Measurements from ENCODE around the gene HASPIN. TPM values are rescaled to one million over a fixed set of nuclear protein-coding genes. Genes with fewer than 3 reads are reported as not detected.

The HASPIN gene
- total and polyA plus RNA-seq, 2 experiments from 2014 or later: 6.1 to 35.1 TPM

DNA sequence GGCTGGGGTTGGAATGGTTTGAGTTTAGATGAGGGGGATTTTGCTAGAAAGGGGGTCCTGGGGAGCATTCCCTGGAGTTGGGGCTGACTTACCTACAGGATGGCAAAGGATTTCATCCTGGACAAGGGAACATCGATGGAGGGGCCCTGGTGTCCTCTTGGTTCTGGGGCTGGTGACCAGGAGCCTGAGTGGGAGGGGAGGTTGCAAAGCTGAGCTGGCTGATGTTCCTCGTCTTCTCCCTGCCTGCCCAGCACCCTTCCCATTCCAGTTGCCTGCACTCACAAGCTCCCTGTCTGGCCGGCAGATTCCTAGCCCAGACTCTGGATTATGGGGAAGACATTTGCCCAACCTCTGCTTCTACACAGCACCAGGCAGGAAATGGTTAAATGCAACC lies 40.1 kb downstream of the HASPIN start:
- Histone ChIP-seq H3K9me2 (ENCODE audit: insufficient read depth) (no peaks in the 10 kb centered on the region), H2AFZ (no peak overlapping the region), H3K27me3 (ENCODE audit: insufficient read depth) (no peaks in the 10 kb centered on the region), H3K36me3 (ENCODE audit: insufficient read depth) (no peaks in the 10 kb centered on the region), H3K27ac (ENCODE audit: low read depth) (no peak overlapping the region), H3K4me1 (ENCODE audit: insufficient read depth) (no peaks in the 10 kb centered on the region), H3K79me2 (replicated peaks; ENCODE audit: insufficient read depth) (no peaks in the 10 kb centered on the region), H3K4me3 (no peak overlapping the region), H3F3A (replicated peaks; ENCODE audit: low read depth) (no peaks in the 10 kb centered on the region), H4K20me1 (replicated peaks; ENCODE audit: insufficient read depth) (no peaks in the 10 kb centered on the region), H3K4me2 (no peak overlapping the region)
- Mint-ChIP-seq H3K36me3 (ENCODE audit: low read depth) (peaks cover 14% of the 10 kb centered on the region), H3K9me3 (peaks cover 26% of the 10 kb centered on the region), H3K27ac (no peak overlapping the region), H3K27me3 (ENCODE audit: insufficient read depth, low read depth, poor library complexity) (peaks cover 5% of the 10 kb centered on the region), H3K4me1 (peaks cover 7% of the 10 kb centered on the region; the same call in 2 of the 3 replicates), H3K4me3 (no peak overlapping the region)
- ATAC-seq: no peak
- no peak for DNase-seq (ENCODE audit: low spot score)
- no peak for TF ChIP-seq ZNF114 (CRISPR knock-in tag; IDR thresholded peaks at IDR 0.05)
- no peak for TF ChIP-seq CREB1 (CRISPR knock-in tag; IDR thresholded peaks at IDR 0.05; ENCODE audit: low read depth)
- TF ChIP-seq, protein P1, sequence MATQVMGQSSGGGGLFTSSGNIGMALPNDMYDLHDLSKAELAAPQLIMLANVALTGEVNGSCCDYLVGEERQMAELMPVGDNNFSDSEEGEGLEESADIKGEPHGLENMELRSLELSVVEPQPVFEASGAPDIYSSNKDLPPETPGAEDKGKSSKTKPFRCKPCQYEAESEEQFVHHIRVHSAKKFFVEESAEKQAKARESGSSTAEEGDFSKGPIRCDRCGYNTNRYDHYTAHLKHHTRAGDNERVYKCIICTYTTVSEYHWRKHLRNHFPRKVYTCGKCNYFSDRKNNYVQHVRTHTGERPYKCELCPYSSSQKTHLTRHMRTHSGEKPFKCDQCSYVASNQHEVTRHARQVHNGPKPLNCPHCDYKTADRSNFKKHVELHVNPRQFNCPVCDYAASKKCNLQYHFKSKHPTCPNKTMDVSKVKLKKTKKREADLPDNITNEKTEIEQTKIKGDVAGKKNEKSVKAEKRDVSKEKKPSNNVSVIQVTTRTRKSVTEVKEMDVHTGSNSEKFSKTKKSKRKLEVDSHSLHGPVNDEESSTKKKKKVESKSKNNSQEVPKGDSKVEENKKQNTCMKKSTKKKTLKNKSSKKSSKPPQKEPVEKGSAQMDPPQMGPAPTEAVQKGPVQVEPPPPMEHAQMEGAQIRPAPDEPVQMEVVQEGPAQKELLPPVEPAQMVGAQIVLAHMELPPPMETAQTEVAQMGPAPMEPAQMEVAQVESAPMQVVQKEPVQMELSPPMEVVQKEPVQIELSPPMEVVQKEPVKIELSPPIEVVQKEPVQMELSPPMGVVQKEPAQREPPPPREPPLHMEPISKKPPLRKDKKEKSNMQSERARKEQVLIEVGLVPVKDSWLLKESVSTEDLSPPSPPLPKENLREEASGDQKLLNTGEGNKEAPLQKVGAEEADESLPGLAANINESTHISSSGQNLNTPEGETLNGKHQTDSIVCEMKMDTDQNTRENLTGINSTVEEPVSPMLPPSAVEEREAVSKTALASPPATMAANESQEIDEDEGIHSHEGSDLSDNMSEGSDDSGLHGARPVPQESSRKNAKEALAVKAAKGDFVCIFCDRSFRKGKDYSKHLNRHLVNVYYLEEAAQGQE (IDR thresholded peaks at IDR 0.05; ENCODE audit: unreplicated experiment): no peak
- TF ChIP-seq, protein P2, sequence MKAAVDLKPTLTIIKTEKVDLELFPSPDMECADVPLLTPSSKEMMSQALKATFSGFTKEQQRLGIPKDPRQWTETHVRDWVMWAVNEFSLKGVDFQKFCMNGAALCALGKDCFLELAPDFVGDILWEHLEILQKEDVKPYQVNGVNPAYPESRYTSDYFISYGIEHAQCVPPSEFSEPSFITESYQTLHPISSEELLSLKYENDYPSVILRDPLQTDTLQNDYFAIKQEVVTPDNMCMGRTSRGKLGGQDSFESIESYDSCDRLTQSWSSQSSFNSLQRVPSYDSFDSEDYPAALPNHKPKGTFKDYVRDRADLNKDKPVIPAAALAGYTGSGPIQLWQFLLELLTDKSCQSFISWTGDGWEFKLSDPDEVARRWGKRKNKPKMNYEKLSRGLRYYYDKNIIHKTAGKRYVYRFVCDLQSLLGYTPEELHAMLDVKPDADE (IDR thresholded peaks at IDR 0.05): no peak
- TF ChIP-seq STAT1 (IDR thresholded peaks at IDR 0.05; ENCODE audit: unreplicated experiment): no peak
- TF ChIP-seq, protein P3, sequence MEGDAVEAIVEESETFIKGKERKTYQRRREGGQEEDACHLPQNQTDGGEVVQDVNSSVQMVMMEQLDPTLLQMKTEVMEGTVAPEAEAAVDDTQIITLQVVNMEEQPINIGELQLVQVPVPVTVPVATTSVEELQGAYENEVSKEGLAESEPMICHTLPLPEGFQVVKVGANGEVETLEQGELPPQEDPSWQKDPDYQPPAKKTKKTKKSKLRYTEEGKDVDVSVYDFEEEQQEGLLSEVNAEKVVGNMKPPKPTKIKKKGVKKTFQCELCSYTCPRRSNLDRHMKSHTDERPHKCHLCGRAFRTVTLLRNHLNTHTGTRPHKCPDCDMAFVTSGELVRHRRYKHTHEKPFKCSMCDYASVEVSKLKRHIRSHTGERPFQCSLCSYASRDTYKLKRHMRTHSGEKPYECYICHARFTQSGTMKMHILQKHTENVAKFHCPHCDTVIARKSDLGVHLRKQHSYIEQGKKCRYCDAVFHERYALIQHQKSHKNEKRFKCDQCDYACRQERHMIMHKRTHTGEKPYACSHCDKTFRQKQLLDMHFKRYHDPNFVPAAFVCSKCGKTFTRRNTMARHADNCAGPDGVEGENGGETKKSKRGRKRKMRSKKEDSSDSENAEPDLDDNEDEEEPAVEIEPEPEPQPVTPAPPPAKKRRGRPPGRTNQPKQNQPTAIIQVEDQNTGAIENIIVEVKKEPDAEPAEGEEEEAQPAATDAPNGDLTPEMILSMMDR (conservative IDR thresholded peaks at IDR 0.05; ENCODE audit: low read depth in 2 of 2): no peak
- TF ChIP-seq, protein P4, sequence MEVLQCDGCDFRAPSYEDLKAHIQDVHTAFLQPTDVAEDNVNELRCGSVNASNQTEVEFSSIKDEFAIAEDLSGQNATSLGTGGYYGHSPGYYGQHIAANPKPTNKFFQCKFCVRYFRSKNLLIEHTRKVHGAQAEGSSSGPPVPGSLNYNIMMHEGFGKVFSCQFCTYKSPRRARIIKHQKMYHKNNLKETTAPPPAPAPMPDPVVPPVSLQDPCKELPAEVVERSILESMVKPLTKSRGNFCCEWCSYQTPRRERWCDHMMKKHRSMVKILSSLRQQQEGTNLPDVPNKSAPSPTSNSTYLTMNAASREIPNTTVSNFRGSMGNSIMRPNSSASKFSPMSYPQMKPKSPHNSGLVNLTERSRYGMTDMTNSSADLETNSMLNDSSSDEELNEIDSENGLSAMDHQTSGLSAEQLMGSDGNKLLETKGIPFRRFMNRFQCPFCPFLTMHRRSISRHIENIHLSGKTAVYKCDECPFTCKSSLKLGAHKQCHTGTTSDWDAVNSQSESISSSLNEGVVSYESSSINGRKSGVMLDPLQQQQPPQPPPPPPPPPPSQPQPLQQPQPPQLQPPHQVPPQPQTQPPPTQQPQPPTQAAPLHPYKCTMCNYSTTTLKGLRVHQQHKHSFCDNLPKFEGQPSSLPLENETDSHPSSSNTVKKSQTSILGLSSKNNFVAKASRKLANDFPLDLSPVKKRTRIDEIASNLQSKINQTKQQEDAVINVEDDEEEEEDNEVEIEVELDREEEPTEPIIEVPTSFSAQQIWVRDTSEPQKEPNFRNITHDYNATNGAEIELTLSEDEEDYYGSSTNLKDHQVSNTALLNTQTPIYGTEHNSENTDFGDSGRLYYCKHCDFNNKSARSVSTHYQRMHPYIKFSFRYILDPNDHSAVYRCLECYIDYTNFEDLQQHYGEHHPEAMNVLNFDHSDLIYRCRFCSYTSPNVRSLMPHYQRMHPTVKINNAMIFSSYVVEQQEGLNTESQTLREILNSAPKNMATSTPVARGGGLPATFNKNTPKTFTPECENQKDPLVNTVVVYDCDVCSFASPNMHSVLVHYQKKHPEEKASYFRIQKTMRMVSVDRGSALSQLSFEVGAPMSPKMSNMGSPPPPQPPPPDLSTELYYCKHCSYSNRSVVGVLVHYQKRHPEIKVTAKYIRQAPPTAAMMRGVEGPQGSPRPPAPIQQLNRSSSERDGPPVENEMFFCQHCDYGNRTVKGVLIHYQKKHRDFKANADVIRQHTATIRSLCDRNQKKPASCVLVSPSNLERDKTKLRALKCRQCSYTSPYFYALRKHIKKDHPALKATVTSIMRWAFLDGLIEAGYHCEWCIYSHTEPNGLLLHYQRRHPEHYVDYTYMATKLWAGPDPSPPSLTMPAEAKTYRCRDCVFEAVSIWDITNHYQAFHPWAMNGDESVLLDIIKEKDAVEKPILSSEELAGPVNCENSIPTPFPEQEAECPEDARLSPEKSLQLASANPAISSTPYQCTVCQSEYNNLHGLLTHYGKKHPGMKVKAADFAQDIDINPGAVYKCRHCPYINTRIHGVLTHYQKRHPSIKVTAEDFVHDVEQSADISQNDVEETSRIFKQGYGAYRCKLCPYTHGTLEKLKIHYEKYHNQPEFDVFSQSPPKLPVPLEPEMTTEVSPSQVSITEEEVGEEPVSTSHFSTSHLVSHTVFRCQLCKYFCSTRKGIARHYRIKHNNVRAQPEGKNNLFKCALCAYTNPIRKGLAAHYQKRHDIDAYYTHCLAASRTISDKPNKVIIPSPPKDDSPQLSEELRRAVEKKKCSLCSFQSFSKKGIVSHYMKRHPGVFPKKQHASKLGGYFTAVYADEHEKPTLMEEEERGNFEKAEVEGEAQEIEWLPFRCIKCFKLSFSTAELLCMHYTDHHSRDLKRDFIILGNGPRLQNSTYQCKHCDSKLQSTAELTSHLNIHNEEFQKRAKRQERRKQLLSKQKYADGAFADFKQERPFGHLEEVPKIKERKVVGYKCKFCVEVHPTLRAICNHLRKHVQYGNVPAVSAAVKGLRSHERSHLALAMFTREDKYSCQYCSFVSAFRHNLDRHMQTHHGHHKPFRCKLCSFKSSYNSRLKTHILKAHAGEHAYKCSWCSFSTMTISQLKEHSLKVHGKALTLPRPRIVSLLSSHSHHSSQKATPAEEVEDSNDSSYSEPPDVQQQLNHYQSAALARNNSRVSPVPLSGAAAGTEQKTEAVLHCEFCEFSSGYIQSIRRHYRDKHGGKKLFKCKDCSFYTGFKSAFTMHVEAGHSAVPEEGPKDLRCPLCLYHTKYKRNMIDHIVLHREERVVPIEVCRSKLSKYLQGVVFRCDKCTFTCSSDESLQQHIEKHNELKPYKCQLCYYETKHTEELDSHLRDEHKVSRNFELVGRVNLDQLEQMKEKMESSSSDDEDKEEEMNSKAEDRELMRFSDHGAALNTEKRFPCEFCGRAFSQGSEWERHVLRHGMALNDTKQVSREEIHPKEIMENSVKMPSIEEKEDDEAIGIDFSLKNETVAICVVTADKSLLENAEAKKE (CRISPR knock-in tag; IDR thresholded peaks at IDR 0.05): no peak
- TF ChIP-seq NANOG (IDR thresholded peaks at IDR 0.05; ENCODE audit: borderline replicate concordance): no peak

All from GM23338 (cell line).